HCT116 (cell line): ENCODE measurements around the gene TBCD.
A peak's percentile ranks its signal among the peaks of the same experiment; 100 is the strongest.

Experiments
- CEBPB ChIP-seq: IDR thresholded peaks from 2 replicates; pipeline ENCODE4 v1.6.1; 2012; ENCODE audit warnings: low read depth
- CTCF ChIP-seq, 3 experiments: fragments of 200-600 bp in 1 of 3; sonication (generic) in 1 of 3; IDR thresholded peaks in 2 of 3; conservative IDR thresholded peaks in 1 of 3; 2 replicates each; pipeline ENCODE4 v1.5.1; 2012 to 2017; ENCODE audit warnings: low read depth in 2 of 3, low read length in 2 of 3, antibody characterized with exemption in 1 of 3, borderline replicate concordance in 1 of 3, control low read depth in 1 of 3, mild to moderate bottlenecking in 1 of 3, mixed read lengths in 1 of 3, mixed run types in 1 of 3, moderate library complexity in 1 of 3; ENCODE audit not compliant: insufficient read depth in 1 of 3
- EGR1 ChIP-seq: IDR thresholded peaks from 2 replicates; pipeline ENCODE4 v1.6.1; 2012; ENCODE audit warnings: low read depth
- EZH2 ChIP-seq: fragments of 200-600 bp; sonication (generic); IDR thresholded peaks from 2 replicates; pipeline ENCODE4 v1.6.1; 2017; ENCODE audit warnings: antibody characterized with exemption, mixed run types
- MAX ChIP-seq: IDR thresholded peaks from 2 replicates; pipeline ENCODE4 v1.6.1; 2012
- POLR2A ChIP-seq: IDR thresholded peaks from 2 replicates; pipeline ENCODE4 v1.7.0; 2011; ENCODE audit warnings: borderline replicate concordance; ENCODE audit not compliant: insufficient read depth, insufficient read length; ENCODE audit errors: extremely low read depth
- POLR2AphosphoS5 ChIP-seq: IDR thresholded peaks from 2 replicates; pipeline ENCODE4 v1.6.1; 2011; ENCODE audit warnings: mild to moderate bottlenecking, low read depth, low read length, moderate library complexity
- RAD21 ChIP-seq: IDR thresholded peaks from 2 replicates; pipeline ENCODE4 v1.6.1; 2012; ENCODE audit warnings: low read depth, mild to moderate bottlenecking
- REST ChIP-seq: IDR thresholded peaks from 2 replicates; pipeline ENCODE4 v1.6.1; 2012; ENCODE audit warnings: low read depth
- SIN3A ChIP-seq: IDR thresholded peaks from 2 replicates; pipeline ENCODE4 v1.6.1; 2012; ENCODE audit warnings: low read depth
- SP1 ChIP-seq: IDR thresholded peaks from 2 replicates; pipeline ENCODE4 v1.6.1; 2012; ENCODE audit warnings: low read depth
- YY1 ChIP-seq: IDR thresholded peaks from 2 replicates; pipeline ENCODE4 v1.6.1; 2011; ENCODE audit warnings: low read length, low read depth, moderate library complexity, mild to moderate bottlenecking; ENCODE audit not compliant: insufficient replicate concordance; ENCODE audit errors: extremely low read depth
- ZNF274 ChIP-seq: fragments of 200-500 bp; sonication (Bioruptor generic); IDR thresholded peaks from 2 replicates; pipeline ENCODE4 v1.6.1; 2014; ENCODE audit warnings: mild to moderate bottlenecking, low read depth, low read length, inconsistent platforms

- TF ChIP-seq REST (no peak), CTCF (IDR thresholded peaks at IDR 0.05 in 2 of 3, conservative IDR thresholded peaks at IDR 0.05 in 1 of 3; ENCODE audit: borderline replicate concordance in 1 of 3, insufficient read depth in 1 of 3, low read depth in 2 of 3, low read length in 2 of 3) (peak; percentile 38 to 77 (median 44); a peak in 5 of 6 replicates), SP1 (no peak), YY1 (no peak), POLR2A (no peak), EGR1 (no peak), SIN3A (no peak), MAX (no peak), RAD21 (peak; percentile 55; the same call in 1 of the 2 replicates), ZNF274 (no peak), POLR2AphosphoS5 (no peak), EZH2 (no peak), CEBPB (no peak)
Measured at GRCh38 chr17:82876602-82877379, 124.9 kb downstream of the TBCD start.
